Smooth muscle cell (in vitro differentiated cells): ENCODE data around the gene CD274. TPM values are rescaled to one million over a fixed set of nuclear protein-coding genes. Genes with fewer than 3 reads are reported as not detected.

Source experiments
- DNase-seq: peaks from one replicate; lab custom pipeline; 2025; ENCODE audit not compliant: unreplicated experiment; lab: John Stamatoyannopoulos, UW
- H2AFZ ChIP-seq: fragments of 200-600 bp; sonication (generic); 2 replicates; pipeline ENCODE4 v1.6.0; 2016; ENCODE audit warnings: antibody characterized with exemption, low read depth, mild to moderate bottlenecking
- H3F3A ChIP-seq: fragments of 200-600 bp; sonication (generic); 2 replicates; pipeline ENCODE4 v1.6.0; 2017; ENCODE audit warnings: antibody characterized with exemption, low read depth
- H3K27ac ChIP-seq: fragments of 200-600 bp; sonication (generic); 2 replicates; pipeline ENCODE4 v1.5.1; 2016; ENCODE audit warnings: low read depth, mild to moderate bottlenecking
- H3K27me3 ChIP-seq: fragments of 200-600 bp; sonication (generic); 2 replicates; pipeline ENCODE4 v1.6.1; 2016; ENCODE audit warnings: low read depth, mild to moderate bottlenecking
- H3K36me3 ChIP-seq: fragments of 200-600 bp; sonication (generic); 2 replicates; pipeline ENCODE4 v1.5.1; 2016; ENCODE audit warnings: low read depth
- H3K4me1 ChIP-seq: fragments of 200-600 bp; sonication (generic); 2 replicates; pipeline ENCODE4 v1.5.1; 2016; ENCODE audit warnings: low read depth
- H3K4me2 ChIP-seq: fragments of 200-600 bp; sonication (generic); 2 replicates; pipeline ENCODE4 v1.6.0; 2016; ENCODE audit warnings: mild to moderate bottlenecking
- H3K4me3 ChIP-seq: fragments of 200-600 bp; sonication (generic); 2 replicates; pipeline ENCODE4 v1.5.1; 2016; ENCODE audit warnings: mild to moderate bottlenecking
- H3K79me2 ChIP-seq: fragments of 200-600 bp; sonication (generic); 2 replicates; pipeline ENCODE4 v1.6.0; 2016; ENCODE audit warnings: low read depth, mild to moderate bottlenecking
- H3K9ac ChIP-seq: fragments of 200-600 bp; sonication (generic); 2 replicates; pipeline ENCODE4 v1.6.0; 2016; ENCODE audit warnings: low read depth
- H3K9me3 ChIP-seq: fragments of 200-600 bp; sonication (generic); replicated peaks from 2 replicates; pipeline ENCODE4 v1.5.1; 2016; ENCODE audit warnings: low read depth
- H4K20me1 ChIP-seq: fragments of 200-600 bp; sonication (generic); 2 replicates; pipeline ENCODE4 v1.6.0; 2016; ENCODE audit warnings: low read depth
- WGBS: methylation state at CpG from one replicate; pipeline ENCODE4 v1.1.7; 2016; ENCODE audit warnings: low lambda C conversion rate; 5-methylcytosine and 5-hydroxymethylcytosine counted together
- polyA plus RNA-seq: library from polyadenylated mRNA; unstranded; fragments of >200 nt; fragmentation: Nextera tagmentation; extraction: Ambion mirVana; gene quantifications from 2 replicates; pipeline ENCODE4 v1.2.1, GENCODE V29; 2016
- total RNA-seq: library from RNA; depleted of rRNA; stranded (reverse); fragments of >200 nt; gene quantifications from 2 replicates; pipeline ENCODE4 v1.2.3, GENCODE V29; 2014
- TF ChIP-seq, protein P1 (sequence below): fragments of 200-600 bp; sonication (generic); IDR thresholded peaks from 2 replicates; pipeline ENCODE4 v1.5.1; 2017; ENCODE audit warnings: borderline replicate concordance, mild to moderate bottlenecking, antibody characterized with exemption; ENCODE audit not compliant: insufficient read depth, poor library complexity, severe bottlenecking

Gene CD274
- total and polyA plus RNA-seq, 2 experiments from 2014 or later: 2.3 to 4.0 TPM

DNA sequence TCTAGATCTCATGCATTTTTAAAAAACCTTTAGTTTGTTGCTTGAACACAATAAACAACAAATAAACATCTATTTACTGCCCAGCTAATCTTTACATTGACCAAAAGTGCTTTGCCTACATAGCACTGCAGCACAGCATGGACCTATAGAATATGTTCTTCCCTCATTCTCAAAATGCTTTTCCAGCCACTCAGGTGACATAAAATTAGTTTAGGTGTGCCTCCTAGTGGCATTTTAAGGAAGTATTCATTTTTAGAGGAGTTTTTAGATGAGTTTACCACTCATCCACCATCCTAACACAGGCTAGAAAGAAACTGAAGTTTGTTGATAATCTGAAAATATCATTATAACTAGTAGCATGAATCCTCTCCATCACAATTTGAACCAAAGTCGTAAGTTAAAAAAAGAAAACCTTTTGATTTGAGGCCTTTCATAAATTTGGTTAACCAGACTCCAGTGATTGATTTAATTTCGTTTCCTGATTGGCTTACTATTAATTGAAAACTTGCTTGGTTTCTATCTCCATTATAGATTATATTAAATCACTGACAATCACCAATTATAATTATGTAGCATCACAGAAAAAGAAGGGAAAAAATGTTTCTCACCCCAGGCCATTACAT lies 25.2 kb upstream of the CD274 start:
- Histone ChIP-seq H2AFZ (no peak overlapping the region), H3K27ac (no peak overlapping the region), H3F3A (no peaks in the 10 kb centered on the region), H3K4me2 (no peak overlapping the region), H3K36me3 (no peaks in the 10 kb centered on the region), H3K9me3 (no peaks in the 10 kb centered on the region), H3K79me2 (no peaks in the 10 kb centered on the region), H3K27me3 (no peaks in the 10 kb centered on the region), H4K20me1 (no peaks in the 10 kb centered on the region), H3K4me3 (no peak overlapping the region), H3K9ac (no peak overlapping the region), H3K4me1 (no peaks in the 10 kb centered on the region)
- TF ChIP-seq, protein P1, sequence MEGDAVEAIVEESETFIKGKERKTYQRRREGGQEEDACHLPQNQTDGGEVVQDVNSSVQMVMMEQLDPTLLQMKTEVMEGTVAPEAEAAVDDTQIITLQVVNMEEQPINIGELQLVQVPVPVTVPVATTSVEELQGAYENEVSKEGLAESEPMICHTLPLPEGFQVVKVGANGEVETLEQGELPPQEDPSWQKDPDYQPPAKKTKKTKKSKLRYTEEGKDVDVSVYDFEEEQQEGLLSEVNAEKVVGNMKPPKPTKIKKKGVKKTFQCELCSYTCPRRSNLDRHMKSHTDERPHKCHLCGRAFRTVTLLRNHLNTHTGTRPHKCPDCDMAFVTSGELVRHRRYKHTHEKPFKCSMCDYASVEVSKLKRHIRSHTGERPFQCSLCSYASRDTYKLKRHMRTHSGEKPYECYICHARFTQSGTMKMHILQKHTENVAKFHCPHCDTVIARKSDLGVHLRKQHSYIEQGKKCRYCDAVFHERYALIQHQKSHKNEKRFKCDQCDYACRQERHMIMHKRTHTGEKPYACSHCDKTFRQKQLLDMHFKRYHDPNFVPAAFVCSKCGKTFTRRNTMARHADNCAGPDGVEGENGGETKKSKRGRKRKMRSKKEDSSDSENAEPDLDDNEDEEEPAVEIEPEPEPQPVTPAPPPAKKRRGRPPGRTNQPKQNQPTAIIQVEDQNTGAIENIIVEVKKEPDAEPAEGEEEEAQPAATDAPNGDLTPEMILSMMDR: peak; percentile 40
- 75% methylated on average over 2 of the region's 2 CpGs for WGBS
- no peak for DNase-seq

- H3K27me3 ChIP-seq: no peaks in the 10 kb centered on the region
- no peak for DNase-seq
- TF ChIP-seq, protein P1: no peak
Observed at GRCh38 chr9:5427005-5427404, 23.3 kb upstream of the CD274 start.

GRCh38 chr9:5428172-5428571 lies 22.2 kb upstream of the CD274 start:
- Histone ChIP-seq H2AFZ (no peak overlapping the region), H3K4me2 (no peak overlapping the region), H3K9me3 (no peaks in the 10 kb centered on the region), H3K36me3 (no peaks in the 10 kb centered on the region), H3K9ac (no peak overlapping the region), H3K27me3 (no peaks in the 10 kb centered on the region), H3K4me1 (no peaks in the 10 kb centered on the region), H3K79me2 (no peaks in the 10 kb centered on the region), H3F3A (no peaks in the 10 kb centered on the region), H4K20me1 (no peaks in the 10 kb centered on the region), H3K4me3 (no peak overlapping the region), H3K27ac (no peak overlapping the region)
- TF ChIP-seq, protein P1: no peak
- DNase-seq: no peak
- 84% methylated on average over 3 of the region's 3 CpGs for WGBS

More at GRCh38 chr9:5427005-5427404, 23.3 kb upstream of the CD274 start:
- Histone ChIP-seq H3K9ac (no peak overlapping the region), H3K4me1 (no peaks in the 10 kb centered on the region), H3K36me3 (no peaks in the 10 kb centered on the region), H3F3A (no peaks in the 10 kb centered on the region), H2AFZ (no peak overlapping the region), H3K27ac (no peak overlapping the region), H3K4me3 (no peak overlapping the region), H3K4me2 (no peak overlapping the region), H3K9me3 (no peaks in the 10 kb centered on the region), H3K79me2 (no peaks in the 10 kb centered on the region), H4K20me1 (no peaks in the 10 kb centered on the region)
